T-helper 2 cell (primary cell): ENCODE results near the gene APOC4.
"Not testable (repeated sequence)": the region's sequence is repeated elsewhere in the genome, so short reads cannot be mapped to it uniquely, and the experiment has no call there.

Experiments
- DNase-seq, 5 experiments: peaks; one replicate each; pipeline versions ENCODE4 v3.0.0 to v3.0.0-alpha.2; 2012 to 2022
- total RNA-seq, 2 donors: gene quantifications; one replicate each; lab custom pipeline; 2026; lab: John Stamatoyannopoulos, UW

APOC4 gene, protein sequence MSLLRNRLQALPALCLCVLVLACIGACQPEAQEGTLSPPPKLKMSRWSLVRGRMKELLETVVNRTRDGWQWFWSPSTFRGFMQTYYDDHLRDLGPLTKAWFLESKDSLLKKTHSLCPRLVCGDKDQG
- 0 reads per million in 2 donors for total RNA-seq

DNA sequence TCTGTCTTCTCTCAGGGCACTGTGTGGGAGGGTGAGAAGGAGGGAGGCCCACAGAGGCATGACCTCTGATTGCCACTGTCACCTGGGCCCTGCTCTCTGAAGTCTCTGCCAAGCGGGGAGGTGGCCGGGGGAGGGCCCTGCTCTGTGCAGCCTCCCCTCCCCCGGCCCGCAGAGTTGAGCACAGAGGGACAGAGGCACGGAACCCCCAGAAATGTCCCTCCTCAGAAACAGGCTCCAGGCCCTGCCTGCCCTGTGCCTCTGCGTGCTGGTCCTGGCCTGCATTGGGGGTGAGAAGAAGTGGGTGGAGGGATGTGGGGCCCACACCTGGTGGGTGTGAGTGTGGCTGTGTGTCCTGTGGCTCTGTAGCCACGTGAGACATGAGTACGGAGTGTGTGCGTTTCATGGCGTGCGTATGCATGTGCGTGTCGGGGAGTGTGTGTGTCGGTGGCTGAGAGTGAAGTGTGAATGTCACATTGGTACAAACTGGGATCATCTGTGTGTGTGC is at the start of gene APOC4:
Gene APOC4, plus strand, starts transcription at position 171 of the 505 bp plus-strand sequence. Its CDS starts 41 bp downstream, at position 212.
- DNase-seq: no peak

DNA sequence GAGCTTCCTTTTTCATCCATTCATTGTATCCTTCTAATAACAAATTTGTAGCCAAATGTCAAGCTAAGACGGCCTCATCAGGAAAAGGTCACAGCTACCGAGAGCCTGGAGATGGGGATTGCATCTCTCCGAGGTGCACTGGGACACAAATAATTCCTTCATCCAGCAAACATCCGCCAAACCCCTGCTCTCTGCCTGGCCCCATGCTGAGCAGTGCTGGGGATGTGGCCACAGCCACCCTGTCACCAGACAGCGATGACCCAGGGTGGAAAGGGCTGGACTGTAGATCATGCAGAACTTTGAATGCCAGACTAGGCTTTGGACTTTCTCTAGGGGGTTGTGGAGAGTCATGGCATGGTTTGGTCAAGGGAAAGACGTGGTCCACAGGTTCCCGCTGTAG is 49.1 kb upstream of the APOC4 start:
- no peak for DNase-seq

DNA sequence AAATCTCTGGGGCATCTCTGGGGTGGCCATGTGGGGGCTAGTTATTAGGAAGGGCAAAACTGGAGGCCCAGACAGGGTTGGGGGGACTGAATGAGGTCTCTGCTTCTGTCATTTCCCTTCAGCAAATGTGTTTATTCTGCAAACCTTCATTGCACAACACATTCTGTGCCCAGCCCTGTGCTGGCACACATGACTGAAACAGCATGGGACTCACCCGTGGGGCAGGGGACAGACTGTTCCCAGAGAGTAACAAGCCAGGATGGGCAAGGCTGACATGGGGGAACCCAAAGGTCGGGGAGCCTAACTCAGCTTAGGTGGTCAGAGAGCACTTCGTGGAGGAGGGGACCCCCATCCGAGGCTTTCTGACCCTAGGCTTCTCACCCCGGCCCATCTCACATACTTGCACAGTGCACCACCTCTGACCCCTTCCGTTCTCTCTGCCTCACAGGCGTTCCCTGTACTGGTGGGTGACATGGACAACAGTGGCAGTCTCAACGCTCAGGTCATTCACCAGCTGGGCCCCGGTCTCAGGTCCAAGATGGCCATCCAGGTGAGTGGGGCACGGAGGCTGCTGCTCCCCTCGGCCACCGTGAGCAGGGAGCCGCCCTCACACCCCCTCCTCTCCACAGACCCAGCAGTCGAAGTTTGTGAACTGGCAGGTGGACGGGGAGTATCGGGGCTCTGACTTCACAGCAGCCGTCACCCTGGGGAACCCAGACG is 48.5 kb upstream of the APOC4 start:
- DNase-seq: no peak

DNA sequence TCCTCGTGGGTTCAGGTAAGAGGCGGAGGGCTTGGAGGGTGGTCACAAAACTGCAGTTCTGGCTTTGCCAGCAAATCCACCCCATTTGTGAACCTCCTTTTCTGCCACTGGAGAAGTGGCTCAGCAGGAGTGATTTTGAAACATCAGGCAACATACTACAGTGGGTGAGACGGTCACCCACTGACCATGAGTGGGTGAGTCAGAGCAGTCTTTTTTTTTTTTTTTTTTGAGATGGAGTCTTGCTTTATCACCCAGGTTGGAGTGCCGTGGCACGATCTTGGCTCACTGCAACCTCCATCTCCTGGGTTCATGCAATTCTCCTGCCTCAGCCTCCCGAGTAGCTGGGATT is 48.0 kb upstream of the APOC4 start:
- DNase-seq: no peak

DNA sequence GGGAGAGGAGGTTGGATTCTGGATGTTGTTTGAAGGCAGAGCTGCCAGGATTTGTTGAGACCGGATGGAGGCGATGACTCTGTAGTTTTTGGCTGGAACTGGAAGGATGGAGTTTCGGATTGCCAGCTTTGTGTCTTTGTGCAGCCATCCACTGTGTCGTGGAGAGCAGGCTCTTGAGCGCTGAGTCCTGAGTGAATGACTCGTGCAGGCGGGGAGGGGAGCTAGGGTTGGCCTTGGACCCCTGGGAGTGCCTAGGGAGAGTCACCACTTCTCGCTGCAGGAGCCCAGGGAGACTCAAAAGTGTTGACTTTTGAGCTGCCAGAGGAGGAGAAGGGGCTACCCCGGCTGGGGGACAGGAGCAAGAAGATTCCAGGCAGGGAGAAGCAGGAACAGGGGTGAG is 47.1 kb upstream of the APOC4 start:
- no peak for DNase-seq

DNA sequence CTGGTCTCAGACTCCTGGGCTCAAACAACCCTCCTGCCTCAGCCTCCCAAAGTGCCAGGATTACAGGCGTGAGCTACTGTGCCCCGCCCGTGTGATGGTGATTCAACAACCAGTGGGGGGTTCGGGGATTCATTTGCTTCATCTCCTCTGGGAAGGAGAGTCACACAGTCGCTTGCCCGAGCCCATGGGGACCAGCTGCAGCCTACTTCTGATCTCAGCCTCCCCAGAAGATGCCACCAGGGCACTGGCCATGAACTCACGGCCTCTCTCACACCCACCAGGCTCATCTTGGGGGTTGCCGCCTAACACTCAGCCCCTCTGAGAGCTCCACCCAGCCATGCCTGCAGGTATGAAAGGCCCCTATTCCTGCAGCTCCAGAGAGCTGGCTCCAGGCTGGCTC is 44.2 kb upstream of the APOC4 start:
- DNase-seq: no peak

DNA sequence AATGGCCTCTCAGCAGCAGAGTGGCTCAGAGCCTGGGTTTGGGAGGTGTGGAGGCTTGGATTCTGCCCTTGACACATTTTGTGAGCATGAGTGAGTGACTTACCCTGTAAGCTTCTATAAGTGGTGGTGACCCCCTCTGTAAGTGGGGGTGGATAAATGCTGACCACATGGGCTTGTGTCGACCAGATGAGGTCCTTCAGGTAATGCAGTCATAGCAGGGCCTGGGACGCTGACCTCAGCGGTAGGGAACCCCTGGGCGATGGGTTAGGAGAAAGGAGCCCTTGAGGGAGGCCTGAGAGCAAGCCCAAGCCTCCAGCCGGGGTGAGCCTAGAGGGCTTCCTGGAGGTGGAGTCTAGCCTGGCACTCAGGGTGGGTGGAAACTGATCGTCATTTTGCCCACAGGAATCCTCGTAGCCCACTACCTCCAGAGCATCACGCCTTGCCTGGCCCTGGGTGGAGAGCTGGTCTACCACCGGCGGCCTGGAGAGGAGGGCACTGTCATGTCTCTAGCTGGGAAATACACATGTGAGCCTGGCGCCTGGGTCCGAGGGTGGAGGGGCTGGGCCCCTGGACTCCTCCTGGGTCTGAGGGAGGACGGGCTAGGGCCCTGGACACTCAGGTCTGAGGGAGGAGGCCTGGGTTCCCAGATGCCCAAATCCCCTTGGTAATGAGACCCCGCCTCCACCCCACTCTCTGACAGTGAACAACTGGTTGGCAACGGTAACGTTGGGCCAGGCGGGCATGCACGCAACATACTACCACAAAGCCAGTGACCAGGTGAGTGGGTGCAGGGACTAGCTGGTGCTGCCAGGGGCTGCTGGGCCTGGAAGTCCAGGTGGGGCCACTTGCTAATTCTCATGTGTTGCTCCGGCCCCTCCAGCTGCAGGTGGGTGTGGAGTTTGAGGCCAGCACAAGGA is 41.5 kb upstream of the APOC4 start:
- no peak for DNase-seq

DNA sequence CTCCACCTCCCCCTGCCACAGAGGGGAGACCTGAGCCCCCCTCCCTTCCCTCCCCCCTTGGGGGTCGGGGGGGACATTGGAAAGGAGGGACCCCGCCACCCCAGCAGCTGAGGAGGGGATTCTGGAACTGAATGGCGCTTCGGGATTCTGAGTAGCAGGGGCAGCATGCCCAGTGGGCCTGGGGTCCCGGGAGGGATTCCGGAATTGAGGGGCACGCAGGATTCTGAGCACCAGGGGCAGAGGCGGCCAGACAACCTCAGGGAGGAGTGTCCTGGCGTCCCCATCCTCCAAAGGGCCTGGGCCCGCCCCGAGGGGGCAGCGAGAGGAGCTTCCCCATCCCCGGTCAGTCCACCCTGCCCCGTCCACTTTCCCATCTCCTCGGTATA is 38.8 kb upstream of the APOC4 start:
- no peak for DNase-seq

DNA sequence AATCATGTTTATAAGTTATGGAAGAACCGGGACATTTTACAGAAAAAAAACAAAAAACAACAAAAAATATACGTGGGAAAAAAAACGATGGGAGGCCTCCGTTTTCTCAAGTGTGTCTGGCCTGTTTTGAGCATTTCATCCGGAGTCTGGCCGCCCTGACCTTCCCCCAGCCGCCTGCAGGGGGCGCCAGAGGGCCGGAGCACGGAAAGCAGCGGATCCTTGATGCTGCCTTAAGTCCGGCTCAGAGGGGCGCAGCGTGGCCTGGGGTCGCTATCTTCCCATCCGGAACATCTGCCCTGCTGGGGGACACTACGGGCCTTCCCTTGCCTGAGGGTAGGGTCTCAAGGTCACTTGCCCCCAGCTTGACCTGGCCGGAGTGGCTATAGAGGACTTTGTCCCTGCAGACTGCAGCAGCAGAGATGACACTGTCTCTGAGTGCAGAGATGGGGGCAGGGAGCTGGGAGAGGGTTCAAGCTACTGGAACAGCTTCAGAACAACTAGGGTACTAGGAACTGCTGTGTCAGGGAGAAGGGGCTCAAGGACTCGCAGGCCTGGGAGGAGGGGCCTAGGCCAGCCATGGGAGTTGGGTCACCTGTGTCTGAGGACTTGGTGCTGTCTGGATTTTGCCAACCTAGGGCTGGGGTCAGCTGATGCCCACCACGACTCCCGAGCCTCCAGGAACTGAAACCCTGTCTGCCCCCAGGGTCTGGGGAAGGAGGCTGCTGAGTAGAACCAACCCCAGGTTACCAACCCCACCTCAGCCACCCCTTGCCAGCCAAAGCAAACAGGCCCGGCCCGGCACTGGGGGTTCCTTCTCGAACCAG is 38.2 kb upstream of the APOC4 start:
- peak; percentile 38 to 68 (median 60) for DNase-seq

DNA sequence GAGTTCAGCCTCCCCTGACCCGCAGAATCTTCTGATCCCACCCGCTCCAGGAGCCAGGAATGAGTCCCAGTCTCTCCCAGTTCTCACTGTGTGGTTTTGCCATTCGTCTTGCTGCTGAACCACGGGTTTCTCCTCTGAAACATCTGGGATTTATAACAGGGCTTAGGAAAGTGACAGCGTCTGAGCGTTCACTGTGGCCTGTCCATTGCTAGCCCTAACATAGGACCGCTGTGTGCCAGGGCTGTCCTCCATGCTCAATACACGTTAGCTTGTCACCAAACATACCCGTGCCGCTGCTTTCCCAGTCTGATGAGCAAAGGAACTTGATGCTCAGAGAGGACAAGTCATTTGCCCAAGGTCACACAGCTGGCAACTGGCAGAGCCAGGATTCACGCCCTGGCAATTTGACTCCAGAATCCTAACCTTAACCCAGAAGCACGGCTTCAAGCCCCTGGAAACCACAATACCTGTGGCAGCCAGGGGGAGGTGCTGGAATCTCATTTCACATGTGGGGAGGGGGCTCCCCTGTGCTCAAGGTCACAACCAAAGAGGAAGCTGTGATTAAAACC is 37.5 kb upstream of the APOC4 start:
- DNase-seq: no peak

DNA sequence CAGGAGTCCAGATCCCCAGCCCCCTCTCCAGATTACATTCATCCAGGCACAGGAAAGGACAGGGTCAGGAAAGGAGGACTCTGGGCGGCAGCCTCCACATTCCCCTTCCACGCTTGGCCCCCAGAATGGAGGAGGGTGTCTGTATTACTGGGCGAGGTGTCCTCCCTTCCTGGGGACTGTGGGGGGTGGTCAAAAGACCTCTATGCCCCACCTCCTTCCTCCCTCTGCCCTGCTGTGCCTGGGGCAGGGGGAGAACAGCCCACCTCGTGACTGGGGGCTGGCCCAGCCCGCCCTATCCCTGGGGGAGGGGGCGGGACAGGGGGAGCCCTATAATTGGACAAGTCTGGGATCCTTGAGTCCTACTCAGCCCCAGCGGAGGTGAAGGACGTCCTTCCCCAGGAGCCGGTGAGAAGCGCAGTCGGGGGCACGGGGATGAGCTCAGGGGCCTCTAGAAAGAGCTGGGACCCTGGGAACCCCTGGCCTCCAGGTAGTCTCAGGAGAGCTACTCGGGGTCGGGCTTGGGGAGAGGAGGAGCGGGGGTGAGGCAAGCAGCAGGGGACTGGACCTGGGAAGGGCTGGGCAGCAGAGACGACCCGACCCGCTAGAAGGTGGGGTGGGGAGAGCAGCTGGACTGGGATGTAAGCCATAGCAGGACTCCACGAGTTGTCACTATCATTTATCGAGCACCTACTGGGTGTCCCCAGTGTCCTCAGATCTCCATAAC is 36.4 kb upstream of the APOC4 start, which contains the start of gene APOE:
Gene APOE, plus strand, starts transcription at position 360 of the 724 bp plus-strand sequence. CDS start 829 bp downstream, outside the sequence.
- DNase-seq: no peak

DNA sequence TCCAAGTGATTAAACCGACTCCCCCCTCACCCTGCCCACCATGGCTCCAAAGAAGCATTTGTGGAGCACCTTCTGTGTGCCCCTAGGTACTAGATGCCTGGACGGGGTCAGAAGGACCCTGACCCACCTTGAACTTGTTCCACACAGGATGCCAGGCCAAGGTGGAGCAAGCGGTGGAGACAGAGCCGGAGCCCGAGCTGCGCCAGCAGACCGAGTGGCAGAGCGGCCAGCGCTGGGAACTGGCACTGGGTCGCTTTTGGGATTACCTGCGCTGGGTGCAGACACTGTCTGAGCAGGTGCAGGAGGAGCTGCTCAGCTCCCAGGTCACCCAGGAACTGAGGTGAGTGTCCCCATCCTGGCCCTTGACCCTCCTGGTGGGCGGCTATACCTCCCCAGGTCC is 34.4 kb upstream of the APOC4 start:
- DNase-seq: no peak

DNA sequence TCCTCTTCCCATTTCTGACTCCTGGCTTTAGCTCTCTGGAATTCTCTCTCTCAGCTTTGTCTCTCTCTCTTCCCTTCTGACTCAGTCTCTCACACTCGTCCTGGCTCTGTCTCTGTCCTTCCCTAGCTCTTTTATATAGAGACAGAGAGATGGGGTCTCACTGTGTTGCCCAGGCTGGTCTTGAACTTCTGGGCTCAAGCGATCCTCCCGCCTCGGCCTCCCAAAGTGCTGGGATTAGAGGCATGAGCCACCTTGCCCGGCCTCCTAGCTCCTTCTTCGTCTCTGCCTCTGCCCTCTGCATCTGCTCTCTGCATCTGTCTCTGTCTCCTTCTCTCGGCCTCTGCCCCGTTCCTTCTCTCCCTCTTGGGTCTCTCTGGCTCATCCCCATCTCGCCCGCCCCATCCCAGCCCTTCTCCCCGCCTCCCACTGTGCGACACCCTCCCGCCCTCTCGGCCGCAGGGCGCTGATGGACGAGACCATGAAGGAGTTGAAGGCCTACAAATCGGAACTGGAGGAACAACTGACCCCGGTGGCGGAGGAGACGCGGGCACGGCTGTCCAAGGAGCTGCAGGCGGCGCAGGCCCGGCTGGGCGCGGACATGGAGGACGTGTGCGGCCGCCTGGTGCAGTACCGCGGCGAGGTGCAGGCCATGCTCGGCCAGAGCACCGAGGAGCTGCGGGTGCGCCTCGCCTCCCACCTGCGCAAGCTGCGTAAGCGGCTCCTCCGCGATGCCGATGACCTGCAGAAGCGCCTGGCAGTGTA is 33.8 kb upstream of the APOC4 start:
- no peak for DNase-seq

DNA sequence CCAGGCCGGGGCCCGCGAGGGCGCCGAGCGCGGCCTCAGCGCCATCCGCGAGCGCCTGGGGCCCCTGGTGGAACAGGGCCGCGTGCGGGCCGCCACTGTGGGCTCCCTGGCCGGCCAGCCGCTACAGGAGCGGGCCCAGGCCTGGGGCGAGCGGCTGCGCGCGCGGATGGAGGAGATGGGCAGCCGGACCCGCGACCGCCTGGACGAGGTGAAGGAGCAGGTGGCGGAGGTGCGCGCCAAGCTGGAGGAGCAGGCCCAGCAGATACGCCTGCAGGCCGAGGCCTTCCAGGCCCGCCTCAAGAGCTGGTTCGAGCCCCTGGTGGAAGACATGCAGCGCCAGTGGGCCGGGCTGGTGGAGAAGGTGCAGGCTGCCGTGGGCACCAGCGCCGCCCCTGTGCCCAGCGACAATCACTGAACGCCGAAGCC is 33.2 kb upstream of the APOC4 start:
- no peak for DNase-seq

DNA sequence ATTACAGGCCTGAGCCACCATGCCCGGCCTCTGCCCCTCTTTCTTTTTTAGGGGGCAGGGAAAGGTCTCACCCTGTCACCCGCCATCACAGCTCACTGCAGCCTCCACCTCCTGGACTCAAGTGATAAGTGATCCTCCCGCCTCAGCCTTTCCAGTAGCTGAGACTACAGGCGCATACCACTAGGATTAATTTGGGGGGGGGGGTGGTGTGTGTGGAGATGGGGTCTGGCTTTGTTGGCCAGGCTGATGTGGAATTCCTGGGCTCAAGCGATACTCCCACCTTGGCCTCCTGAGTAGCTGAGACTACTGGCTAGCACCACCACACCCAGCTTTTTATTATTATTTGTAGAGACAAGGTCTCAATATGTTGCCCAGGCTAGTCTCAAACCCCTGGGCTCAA is 32.3 kb upstream of the APOC4 start:
- DNase-seq: no peak

DNA sequence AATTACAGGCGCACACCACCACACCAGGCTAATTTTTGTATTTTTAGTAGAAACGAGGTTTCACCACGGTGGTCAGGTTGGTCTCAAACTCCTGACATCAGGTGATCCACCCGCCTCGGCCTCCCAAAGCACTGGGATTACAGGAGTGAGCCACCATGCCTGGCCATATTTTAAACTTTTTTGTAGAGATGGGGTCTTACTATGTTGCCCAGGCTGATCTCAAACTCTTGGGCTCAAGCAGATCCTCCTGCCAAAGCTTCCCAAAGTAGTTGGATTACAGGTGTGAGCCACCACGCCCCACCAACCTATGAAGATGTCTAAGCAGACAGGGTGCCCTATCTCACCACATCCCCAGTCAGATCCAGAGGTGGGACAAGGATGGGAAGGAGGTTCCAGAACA is 30.1 kb upstream of the APOC4 start:
- not testable (repeated sequence) for DNase-seq

DNA sequence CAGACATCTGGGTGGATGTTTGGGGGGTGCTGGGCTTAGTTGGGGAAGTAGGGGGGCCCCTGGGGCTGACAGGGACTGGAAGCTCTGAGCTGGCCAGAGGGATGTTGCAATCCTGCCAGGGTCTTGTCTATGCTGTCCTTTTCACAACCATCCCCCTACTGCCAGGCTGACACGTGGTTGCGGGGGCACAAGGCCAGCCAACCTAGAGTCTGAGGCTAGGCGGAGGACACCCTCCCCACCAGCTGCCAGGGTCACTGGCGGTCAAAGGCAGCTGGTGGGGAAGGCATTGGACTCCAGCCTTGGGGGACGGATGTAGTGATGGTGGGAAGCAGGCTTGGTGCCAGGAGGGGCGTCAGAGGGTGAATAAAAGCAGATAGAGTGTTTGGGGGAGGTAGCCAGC is 29.2 kb upstream of the APOC4 start:
- DNase-seq: no peak

DNA sequence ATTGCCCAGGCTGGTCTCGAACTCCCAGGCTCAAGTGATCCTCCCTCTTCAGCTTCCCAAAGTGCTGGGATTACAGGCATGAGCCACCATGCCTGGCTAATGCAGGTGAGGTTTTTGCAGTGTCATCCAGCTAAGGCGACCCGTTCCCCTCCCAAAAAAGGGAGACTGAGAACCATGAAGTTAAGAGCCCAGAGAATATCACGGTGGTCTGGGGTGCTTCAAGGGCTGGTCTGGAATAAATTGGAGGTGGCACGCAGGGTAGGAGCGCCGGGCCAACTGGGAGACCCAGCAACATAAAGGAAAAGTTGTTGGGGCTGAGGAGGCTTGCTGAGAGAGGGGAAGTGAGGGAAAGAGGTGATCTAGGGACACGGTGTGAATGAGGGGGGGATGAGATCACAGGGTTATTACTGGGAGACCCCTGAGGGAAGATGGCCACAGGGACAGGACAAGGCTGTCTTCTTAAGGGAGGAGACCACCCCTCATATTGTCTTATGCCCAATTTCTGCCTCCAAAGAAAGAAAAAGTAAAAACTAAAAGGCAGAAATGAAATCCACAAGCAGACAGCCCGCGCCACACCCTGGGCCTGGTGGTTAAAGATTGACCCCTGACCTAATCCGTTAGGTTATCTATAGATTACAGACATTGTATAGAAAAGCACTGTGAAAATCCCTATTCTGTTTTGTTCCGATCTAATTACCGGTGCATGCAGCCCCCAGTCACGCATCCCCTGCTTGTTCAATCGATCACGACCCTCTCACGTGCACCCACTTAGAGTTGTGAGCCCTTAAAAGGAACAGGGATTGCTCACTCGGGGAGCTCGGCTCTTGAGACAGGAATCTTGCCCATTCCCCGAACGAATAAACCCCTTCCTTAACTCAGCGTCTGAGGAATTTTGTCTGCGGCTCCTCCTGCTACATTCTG is 28.3 kb upstream of the APOC4 start:
- DNase-seq: not testable (repeated sequence)

DNA sequence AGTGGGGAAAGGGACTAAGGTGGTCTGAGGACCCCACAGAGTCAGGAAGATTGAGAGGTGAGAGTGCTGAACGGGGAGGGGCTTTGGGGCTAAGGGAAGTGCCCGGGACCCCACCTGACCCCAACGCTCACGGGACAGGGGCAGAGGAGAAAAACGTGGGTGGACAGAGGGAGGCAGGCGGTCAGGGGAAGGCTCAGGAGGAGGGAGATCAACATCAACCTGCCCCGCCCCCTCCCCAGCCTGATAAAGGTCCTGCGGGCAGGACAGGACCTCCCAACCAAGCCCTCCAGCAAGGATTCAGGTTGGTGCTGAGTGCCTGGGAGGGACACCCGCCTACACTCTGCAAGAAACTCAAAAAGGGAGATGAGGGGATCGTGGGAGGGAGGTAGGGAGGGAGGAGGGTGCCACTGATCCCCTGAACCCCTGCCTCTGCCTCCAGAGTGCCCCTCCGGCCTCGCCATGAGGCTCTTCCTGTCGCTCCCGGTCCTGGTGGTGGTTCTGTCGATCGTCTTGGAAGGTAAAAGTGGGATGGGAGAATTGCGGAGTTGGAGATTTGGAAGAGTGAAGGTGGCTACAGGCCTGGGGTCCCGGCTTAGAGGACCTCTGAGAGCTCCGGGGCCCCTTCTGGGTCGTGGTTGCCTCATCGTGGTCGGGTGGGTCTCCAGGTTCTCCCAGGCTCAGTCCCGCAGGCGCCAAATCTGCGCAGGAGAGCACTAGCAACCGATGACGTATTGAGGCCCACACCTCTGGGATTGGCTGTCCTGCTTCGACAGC is 27.4 kb upstream of the APOC4 start, which contains the start of gene APOC1:
Gene APOC1, plus strand, starts transcription at position 176 of the 774 bp plus-strand sequence. Its CDS starts 284 bp downstream, at position 460.
- peak; percentile 29 to 87 (median 66) for DNase-seq
